Measurements from ENCODE around the gene XDH.

XDH gene

GRCh38 chr2:31382452-31383120 is 32.0 kb downstream of the XDH start:
- no peaks in the 10 kb centered on the region for H3K9me3 ChIP-seq (ENCODE audit: severe bottlenecking)
- peaks cover under 1% of the 10 kb centered on the region for H3K27me3 ChIP-seq (ENCODE audit: insufficient read depth, low read depth, severe bottlenecking)
- no peak for TF ChIP-seq CTCF (IDR thresholded peaks at IDR 0.05; ENCODE audit: low read depth, low read length)
- no peak for DNase-seq
- no peak overlapping the region for H3K27ac ChIP-seq
- H3K4me3 ChIP-seq (ENCODE audit: low read depth, low read length): no peak overlapping the region
- H3K36me3 ChIP-seq: no peaks in the 10 kb centered on the region

GRCh38 chr2:31381601-31382000 is 32.9 kb downstream of the XDH start:
- Histone ChIP-seq H3K27ac (no peak overlapping the region), H3K36me3 (no peaks in the 10 kb centered on the region), H3K27me3 (ENCODE audit: insufficient read depth, low read depth, severe bottlenecking) (no peaks in the 10 kb centered on the region), H3K9me3 (ENCODE audit: severe bottlenecking) (peaks cover under 1% of the 10 kb centered on the region), H3K4me3 (ENCODE audit: low read depth, low read length) (no peak overlapping the region)
- DNase-seq: no peak
- TF ChIP-seq CTCF (IDR thresholded peaks at IDR 0.05; ENCODE audit: low read depth, low read length): no peak

GRCh38 chr2:31380243-31380642 is 34.3 kb downstream of the XDH start:
- Histone ChIP-seq H3K4me3 (ENCODE audit: low read depth, low read length) (no peak overlapping the region), H3K27ac (no peak overlapping the region), H3K9me3 (ENCODE audit: severe bottlenecking) (peaks cover 7% of the 10 kb centered on the region), H3K36me3 (no peaks in the 10 kb centered on the region), H3K27me3 (ENCODE audit: insufficient read depth, low read depth, severe bottlenecking) (no peaks in the 10 kb centered on the region)
- DNase-seq: no peak
- no peak for TF ChIP-seq CTCF (IDR thresholded peaks at IDR 0.05; ENCODE audit: low read depth, low read length)

- no peaks in the 10 kb centered on the region for H3K27me3 ChIP-seq (ENCODE audit: insufficient read depth, low read depth, severe bottlenecking)
- no peak overlapping the region for H3K27ac ChIP-seq
- no peaks in the 10 kb centered on the region for H3K36me3 ChIP-seq
- DNase-seq: no peak
- peaks cover 7% of the 10 kb centered on the region for H3K9me3 ChIP-seq (ENCODE audit: severe bottlenecking)
- TF ChIP-seq CTCF (IDR thresholded peaks at IDR 0.05; ENCODE audit: low read depth, low read length): no peak
- no peak overlapping the region for H3K4me3 ChIP-seq (ENCODE audit: low read depth, low read length)
Observed at GRCh38 chr2:31379747-31380146, 34.8 kb downstream of the XDH start.

GRCh38 chr2:31378791-31379501 is 35.6 kb downstream of the XDH start:
- no peak for DNase-seq
- Histone ChIP-seq H3K9me3 (ENCODE audit: severe bottlenecking) (peaks cover 7% of the 10 kb centered on the region), H3K27ac (no peak overlapping the region), H3K27me3 (ENCODE audit: insufficient read depth, low read depth, severe bottlenecking) (peaks cover 3% of the 10 kb centered on the region), H3K36me3 (no peaks in the 10 kb centered on the region), H3K4me3 (ENCODE audit: low read depth, low read length) (no peak overlapping the region)
- no peak for TF ChIP-seq CTCF (IDR thresholded peaks at IDR 0.05; ENCODE audit: low read depth, low read length)
